ENCODE results near the gene TAF8.

Gene TAF8

DNA sequence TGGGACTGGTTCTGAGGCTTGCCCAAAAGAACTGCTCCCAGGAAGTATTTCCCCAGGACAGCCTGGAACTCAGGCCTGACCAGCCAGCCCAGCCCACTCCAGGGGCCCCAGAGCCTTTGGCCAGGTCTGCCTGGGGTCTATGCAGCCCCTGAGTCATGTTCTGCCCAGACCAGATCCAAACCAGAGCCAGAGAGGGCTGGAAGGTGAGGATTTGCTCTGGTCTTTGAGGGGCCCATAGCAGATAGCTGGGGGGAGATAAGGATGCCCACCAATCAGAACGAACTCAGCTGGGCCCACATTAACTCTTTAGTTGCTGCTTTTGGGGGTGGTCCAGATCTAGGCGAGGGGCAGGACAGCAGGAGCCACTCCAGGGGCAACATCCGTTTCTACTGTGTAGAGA is 75.3 kb downstream of the TAF8 start:
- DNase-seq, result no peak

DNA sequence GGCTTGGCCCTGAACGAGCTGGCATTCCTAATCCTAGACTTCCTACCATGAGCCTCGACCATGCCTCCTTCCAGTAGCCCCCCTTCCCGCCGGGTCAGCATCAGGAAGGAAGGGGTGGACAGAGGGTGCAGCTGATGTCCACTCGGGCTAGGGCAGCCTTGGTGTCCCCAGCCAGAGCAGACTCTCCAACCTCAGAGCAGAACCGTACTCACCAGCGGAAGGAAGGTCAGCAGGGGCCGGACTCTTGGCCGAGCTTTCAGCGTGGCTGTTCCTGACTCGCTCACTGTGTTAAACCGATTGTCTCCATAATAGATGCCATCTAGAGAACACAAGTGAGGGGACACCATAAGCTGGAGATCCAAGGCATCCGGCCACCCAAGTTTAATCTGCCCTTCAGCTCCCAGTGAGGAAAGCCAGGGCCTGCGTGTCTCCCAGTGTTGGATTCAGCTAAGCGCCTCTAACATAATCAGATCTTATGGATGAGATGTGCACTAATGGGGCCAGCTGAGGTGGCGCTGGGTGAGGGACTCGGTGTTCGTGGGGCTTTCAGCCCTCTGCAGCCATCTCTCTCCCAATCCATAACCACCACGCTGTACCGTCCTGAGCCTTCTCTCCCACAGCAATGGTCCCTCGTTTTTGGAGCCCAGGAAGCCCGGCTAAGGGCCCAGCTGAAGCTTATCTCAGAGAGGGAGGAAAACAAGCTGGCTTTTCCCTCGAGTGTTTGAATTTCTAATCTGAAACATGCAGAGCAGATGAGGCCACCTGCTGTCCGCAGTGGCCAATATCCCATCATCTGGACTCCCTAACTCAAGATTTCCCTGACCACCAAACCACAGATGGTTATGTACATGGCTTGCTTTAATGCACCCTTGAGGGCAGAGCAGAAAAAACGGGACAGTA is 78.4 kb downstream of the TAF8 start:
- DNase-seq, result no peak

- no peak for DNase-seq
Measured at GRCh38 chr6:42129360-42129676, 79.0 kb downstream of the TAF8 start.

- DNase-seq, result no peak
Measured at GRCh38 chr6:42131531-42131930, 81.2 kb downstream of the TAF8 start.

- DNase-seq, result no peak
Measured at GRCh38 chr6:42133926-42134325, 83.6 kb downstream of the TAF8 start.

GRCh38 chr6:42135161-42135560 is 84.8 kb downstream of the TAF8 start:
- no peak for DNase-seq

DNA sequence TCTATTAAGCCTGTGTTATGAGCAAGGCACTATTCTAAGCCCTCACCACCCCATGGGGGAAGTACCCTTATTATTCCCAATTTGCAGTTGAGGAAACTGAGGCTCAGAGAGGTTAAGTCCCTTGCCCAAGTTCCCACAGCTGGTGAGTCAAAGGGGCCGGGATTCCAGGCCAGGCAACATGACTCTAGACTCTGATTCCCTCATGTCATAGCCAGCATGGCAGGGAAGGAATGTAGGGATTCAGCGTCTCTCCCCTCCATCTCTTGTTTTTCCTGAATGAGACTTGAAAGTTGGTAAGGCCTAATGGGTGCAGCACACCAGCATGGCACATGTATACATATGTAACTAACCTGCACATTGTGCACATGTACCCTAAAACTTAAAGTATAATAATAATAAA is 85.4 kb downstream of the TAF8 start:
- DNase-seq, result no peak

- DNase-seq, result no peak
Measured at GRCh38 chr6:42136508-42137193, 86.3 kb downstream of the TAF8 start.
